Left renal pelvis (tissue), 4 donors: ENCODE results near the gene CARD9. TPM values are rescaled to one million over a fixed set of nuclear protein-coding genes. Genes with fewer than 3 reads are reported as not detected.

Experiments
- DNase-seq, 4 donors: peaks; one replicate each; pipeline ENCODE4 v3.0.0-alpha.2; 2013; ENCODE audit warnings: low read depth in 4 of 4, low spot score in 3 of 4
- polyA plus RNA-seq, 4 donors: library from polyadenylated mRNA; unstranded; fragments of 120-200 nt; gene quantifications; one replicate each; pipeline ENCODE4 v1.2.1, GENCODE V29; 2013; ENCODE audit not compliant: insufficient read length in 4 of 4

Gene CARD9
- polyA plus RNA-seq, 4 donors: 1.2 to 2.9 (median 2.2) TPM

DNA sequence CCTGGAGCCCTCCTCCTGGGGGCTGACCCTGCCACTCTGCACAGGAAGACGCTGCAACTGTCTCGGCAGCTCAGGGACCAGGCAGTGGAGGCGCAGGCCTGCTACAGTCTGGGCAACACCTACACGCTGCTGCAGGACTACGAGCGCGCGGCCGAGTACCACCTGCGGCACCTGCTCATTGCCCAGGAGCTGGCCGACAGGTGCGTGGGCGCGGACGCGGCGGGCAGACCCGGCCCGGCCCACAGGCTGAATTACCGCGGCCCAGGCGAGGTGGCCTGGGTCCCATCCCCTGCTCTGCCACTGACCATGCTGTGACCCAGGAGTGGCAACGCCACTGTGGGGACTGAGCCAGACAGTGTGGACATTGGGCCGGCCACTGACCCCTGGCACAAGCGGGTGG is 35.0 kb downstream of the CARD9 start:
- no peak for DNase-seq

DNA sequence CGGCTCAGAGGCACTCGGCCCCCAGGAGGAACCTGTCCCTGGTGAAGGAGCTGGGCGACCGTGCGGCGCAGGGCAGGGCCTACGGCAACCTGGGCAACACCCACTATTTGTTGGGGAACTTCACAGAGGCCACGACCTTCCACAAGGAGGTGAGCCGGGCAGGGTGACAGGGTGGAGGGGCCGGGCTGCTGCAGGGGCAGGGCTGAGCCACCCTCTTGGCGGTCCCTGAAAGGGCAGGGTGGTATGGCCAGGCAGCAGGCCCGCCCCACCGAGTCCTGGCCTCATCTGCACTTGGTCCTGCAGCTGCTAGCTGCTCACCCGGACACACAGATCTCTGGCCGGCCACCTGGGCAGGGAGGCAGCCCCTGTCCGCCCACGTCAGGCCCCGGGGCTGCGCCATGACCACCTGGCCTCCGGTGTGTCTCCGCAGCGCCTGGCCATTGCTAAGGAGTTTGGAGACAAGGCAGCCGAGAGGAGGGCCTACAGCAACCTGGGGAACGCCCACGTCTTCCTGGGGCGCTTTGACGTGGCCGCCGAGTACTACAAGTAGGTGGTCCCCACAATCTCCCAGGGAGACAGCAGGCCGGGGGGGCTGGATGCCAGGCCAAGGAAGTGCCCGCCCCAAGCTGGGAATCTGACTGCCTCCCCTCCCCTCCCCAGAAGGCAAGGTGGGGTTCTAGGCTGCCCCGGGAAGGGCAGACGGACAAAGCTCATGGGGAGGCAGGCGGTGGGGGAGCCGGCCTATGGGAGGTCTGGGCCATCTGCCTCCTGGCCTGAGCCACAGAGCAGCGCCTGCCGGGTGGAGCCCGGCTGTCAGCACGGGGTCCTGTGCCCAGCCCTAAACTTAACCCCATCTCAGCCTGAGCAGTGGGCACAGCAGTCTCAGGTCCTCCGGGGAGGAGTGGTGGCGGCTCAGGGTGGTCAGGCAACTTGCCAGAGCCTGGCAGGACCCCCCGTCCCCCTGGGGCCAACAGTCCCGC is 35.8 kb downstream of the CARD9 start:
- DNase-seq: no peak

DNA sequence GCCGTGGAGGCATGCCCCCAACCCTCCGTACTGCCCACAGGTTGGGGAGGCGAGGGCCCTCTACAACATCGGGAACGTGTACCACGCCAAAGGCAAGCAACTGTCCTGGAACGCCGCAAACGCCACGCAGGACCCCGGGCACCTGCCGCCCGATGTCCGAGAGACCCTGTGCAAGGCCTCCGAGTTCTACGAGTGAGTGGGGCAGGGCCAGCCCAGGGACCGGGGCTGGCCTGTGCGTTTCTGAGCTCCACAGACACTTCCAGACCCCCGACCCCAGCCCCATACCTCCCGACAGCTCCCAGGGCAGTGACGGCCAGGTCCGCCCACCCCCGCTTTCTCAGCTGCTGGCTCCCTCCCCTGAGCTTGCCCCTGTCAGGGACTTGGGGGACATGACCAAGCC is 36.6 kb downstream of the CARD9 start:
- DNase-seq: no peak

- no peak for DNase-seq
Observed at GRCh38 chr9:136336156-136336870, 37.2 kb downstream of the CARD9 start.

DNA sequence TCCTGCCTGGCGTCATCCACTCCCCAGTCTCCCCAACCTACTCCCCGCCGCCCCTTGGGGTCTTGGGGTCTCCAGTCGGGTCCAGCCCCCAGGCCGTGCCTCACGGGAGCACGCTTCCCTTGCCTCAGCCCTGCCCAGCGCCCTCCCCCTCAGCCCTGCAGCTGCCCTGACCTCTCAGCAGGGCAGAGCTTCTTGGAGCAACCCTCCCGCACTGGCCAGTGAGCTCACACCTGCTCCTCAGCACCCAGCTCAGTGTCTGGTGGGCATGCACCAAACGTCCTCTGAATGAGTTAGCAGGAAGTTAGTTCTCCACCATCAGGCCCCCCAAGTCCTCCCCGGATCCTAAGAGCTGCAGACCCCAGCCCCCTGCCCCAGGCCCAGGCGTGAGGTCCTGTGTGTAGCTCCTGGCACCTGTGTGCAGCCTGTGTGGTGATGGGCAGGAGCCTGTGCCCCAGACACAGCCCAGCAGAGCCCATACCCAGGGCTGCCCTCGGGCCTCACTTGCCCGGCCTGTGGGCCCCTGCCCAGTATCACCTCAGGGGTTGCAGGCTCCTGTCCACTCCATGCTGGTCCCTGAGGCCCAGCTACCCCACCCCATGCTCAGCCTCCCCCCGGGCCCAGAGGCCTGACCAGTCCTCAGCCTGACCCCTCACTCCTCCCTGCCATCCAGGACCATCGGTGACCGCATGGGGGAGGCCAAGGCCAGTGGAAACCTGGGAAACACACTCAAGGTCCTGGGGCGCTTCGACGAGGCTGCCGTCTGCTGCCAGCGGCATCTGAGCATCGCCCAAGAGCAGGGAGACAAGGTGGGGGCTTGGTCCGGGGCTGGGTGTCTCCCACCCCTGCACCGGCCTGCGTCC is 37.9 kb downstream of the CARD9 start:
- DNase-seq: no peak

GRCh38 chr9:136334541-136334940 is 38.9 kb downstream of the CARD9 start:
- DNase-seq: no peak

DNA sequence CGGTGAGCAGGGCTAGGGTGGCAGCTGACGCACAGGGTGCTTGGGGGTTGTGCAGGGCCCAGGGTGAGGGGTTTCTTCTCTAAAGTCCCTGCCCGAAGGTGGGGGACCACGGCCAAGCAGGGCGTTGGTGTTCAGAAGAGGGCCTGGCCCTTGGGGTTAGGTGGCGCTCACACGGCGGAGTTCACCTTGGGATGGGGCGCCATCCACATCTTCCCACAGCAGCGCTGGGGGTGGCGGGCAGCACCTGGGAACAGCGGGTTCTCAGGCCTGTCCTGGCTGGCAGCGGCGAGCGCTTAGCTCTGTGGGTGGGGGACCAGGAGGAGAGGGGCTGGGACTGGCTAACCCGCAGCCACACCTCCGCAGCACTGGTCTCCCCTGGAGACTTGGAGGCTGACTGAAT is 40.0 kb downstream of the CARD9 start:
- no peak for DNase-seq

DNA sequence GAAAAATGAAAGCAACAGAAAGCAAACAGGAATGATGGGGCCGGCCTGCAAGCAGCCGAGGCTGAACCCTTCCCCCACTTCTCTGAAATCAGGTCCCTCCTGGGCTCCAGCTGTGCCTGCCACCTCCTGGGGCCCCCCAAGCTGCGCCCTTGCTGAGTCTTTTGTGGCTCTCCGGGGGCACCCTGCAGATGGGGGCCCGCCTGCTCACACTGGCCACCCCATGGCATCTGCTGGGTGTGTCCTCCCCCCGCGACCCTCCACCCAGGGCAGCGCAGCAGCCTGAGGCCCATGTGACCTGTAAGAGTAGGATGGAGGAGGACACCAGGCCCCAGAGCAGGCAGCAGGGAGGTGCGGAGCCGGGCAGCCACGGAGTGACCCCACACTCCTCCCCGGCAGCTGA is 40.4 kb downstream of the CARD9 start:
- DNase-seq: no peak

GRCh38 chr9:136332482-136332983 is 40.9 kb downstream of the CARD9 start:
- no peak for DNase-seq

DNA sequence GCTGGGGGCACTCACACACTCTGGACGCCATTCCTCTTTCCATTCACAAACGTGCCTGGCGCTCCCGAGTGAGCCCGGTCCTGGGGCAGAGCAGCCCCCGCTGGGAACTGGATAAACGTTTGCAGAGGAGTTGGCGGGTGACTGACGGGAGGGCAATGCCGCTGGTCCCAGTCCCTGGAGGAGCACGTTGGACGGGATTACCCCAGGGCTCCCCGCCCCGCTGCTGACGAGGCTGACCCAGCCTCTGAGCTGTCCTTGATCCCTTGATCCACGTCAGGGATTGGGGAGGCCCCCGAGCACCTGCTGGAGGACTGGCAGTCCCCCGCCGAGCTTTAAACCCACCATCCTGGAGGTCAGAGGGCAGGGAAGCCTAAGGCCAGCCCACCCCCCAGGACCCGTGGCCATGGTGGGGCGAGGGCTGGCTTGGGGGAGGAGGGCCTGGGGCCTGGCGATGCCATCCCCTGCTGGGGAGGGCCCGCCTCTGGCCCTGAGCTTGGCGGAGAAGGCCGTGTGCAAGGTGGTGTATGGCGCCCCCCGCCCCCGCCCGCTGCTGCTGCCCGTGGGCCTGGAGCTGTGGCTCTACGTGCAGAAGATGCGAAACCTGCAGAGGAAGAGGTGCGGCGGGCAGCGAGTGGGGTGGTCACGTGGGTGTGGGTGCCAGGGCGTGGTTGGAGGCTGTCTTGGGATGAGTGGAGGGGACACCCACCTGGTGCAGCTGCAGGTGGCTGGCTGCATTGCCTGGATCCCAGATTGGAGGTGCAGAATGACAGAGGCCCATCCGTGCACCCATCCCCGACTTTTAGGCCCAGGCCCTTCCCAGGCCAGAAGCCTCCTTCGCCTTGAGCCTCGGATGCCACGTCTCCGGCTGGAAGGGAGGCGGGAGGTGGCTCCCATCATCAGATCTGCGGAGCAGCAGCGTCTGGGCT is 41.6 kb downstream of the CARD9 start:
- no peak for DNase-seq

DNA sequence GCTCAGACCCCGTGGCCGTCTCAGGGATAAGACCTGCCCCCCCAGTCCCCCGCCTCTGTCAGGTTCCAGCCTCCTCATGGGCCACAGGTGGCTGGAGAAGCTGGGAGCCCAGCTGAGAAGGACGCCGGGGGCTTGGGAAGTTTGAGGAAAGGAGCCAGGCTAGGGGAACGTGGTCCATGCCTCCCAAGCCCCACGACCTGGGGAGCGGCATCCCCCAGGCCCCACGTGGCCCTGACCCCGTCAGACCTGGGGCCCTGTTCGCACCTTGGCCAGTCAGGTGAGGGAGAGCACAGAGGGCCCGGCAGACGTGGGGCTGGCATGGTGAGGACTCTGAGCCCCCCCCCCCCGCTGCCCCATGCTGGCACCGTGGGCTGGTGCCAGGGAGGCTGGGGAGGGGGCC is 42.4 kb downstream of the CARD9 start:
- no peak for DNase-seq

DNA sequence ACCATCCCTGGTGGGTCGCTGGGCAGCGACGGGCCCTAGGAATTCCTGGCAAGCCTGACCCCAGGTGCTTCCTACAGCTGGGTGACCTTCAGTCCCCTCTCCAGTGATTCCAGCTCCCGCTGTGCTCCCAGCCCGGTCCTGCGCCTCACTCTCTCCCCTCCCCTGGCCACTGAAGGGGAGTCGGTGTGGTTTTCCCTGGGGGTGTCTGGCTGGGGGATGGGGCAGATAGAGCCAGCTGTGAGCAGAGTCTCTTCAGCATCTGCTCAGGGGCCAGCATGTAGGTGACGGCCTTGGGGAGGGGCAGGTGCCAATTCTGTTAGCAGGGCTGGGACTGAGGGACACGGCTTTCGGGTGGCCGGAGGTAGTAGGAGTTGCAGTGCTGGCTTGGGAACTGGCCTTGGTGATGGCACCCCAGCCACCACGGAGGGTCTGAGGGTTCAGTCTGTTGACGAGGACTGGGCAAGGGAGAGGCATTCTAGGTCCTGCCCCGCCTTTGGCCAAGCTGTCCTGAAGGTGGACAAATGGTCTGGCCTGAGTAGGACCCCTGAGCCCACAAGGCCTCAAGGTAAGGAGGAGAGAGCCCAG is 43.0 kb downstream of the CARD9 start:
- no peak for DNase-seq

DNA sequence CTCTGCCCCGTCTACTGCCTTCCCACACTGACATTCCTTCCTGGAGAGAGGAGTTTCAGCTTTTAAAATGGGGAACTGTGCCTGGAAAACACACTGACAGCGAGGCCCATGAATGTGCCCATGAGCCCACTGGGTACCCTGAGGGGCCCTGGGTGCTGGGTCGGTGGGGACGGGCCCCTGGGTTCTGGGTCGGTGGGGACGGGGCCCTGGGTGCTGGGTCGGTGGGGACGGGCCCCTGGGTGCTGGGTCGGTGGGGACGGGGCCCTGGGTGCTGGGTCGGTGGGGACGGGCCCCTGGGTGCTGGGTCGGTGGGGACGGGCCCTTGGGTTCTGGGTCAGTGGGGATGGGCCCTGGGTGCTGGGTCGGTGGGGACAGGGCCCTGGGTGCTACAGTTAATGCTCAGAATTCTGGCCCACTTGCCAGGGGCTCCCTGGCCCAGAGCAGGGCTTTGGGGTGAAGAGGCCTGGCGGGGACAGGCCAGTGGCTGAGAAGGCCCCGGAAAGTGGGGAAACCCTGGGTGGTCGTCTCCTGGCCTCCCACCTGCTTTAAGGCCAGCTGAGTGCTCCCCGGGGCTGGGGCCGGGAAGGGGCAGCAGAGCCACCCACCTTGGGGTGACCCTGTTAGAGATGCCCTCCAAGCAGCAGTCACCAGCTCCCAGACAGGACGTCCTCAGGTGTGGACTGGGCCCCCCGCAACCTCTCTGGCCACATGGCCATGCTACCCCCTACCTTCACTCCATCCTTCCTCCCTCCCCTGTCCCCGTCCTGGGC is 43.6 kb downstream of the CARD9 start:
- no peak for DNase-seq

DNA sequence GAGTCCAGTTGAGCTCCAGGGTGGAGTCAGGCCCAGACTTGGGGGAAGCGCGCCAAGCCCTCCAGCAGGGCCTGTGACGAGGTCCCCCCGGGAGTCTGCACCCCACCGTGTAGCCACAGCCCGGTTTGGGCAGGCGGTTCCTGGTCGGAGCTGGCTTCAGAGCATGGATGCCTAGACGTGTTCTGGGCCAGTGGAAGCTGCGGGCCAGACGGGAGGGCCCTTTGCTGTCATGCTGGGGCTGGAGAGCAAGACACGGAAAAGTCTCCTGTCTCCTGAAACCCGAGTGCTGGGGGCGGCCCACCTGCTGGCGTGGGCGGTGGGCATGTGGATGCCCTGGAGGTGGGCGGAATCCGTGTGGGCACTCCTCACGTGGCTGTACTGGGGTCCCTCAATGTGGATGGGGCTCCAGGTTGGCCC is 44.2 kb downstream of the CARD9 start:
- DNase-seq: no peak

GRCh38 chr9:136328622-136329041 is 44.8 kb downstream of the CARD9 start:
- DNase-seq: no peak

- DNase-seq: no peak
Observed at GRCh38 chr9:136328011-136328621, 45.4 kb downstream of the CARD9 start.

DNA sequence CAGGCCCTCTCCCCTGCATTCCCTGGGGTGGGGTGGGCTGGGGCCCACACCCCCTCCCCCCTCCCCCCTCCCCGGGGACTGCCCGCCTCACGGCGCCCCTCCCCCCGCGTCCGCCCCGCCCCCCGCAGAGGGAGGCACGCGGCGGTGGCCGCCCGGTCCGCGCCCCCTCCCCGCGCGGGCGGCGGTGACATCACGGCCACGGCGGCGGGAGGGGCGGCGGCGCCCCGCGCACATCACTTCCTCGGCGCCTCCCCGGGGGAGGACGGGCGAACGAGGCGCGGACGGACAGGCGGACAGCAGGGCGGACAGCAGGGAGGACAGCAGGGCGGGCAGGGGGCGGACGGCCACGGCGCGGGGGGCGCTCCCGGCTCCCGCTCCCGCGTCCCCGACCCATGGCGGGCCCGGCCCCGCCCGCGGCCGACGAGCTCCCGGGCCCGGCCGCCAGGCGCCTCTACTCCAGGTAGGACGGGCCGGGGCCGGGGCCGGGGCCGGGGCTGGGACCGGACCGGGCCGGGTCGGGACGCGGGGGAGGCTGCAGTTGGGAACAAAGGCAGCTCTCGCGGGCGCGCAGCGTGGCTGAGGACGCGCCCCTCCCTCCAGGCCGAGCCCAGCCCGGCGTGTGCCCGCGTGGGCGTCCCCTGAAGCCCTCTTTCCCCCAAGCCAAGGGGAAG is 46.0 kb downstream of the CARD9 start, which contains the start of gene GPSM1:
TSS of gene GPSM1 (plus strand) at position 236 of the 671 bp plus-strand sequence. CDS start at position 393, 157 bp downstream.
- DNase-seq: no peak
